ENCODE measurements around the gene NYNRIN. TPM values are rescaled to one million over a fixed set of nuclear protein-coding genes. Genes with fewer than 3 reads are reported as not detected.

The NYNRIN gene
- total RNA-seq, 1 experiment from 2014 or later = 16.6 TPM

DNA sequence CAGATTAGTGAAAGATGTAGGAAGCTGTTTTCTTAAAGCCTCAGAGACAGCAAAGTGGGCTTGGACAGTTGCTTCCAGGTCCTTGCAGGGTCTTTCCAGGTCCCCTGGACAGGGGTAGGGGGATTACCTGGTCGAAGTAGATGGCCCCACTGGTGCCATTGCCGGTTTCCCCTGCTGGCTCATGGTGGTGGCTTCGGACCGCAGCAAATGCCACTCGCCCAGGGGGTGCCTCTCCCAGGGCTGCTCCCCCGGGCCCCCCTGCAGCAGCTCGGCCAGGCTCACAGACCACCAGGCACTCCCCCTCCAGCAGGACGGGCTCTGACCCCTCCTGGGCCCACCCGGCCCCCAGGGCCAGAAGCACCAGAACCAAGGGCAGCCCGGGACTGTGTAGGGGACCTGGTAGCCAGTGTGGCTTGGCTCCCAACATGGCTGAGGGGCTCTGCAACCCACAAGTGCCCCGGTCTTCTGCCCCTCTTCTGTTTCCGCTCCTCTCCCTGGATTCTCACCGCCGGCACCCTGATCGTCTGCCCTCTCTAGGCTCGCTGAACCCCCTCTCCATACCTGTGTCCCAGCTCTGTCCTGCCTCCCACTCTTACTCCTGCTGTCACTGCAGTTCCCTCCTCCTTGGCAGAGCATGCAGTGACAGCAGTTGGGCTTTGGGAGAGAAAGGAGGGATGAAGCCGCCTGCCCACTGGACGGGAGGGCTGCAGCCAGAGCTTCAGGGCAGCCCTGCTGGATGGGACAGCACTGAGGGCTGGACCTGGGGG, 30.0 kb downstream of the NYNRIN start:
- H3K4me3 Mint-ChIP-seq = peak overlapping the region; percentile 72
- peaks cover 31% of the 10 kb centered on the region for H3K4me1 Mint-ChIP-seq
- no peak overlapping the region for H3K27ac Mint-ChIP-seq
- H3K27me3 Mint-ChIP-seq (ENCODE audit: low read depth) = peaks cover 19% of the 10 kb centered on the region
- no peak for TF ChIP-seq ELF4 (CRISPR knock-in tag; IDR thresholded peaks at IDR 0.05; ENCODE audit: low read depth)
- TF ChIP-seq, protein P1, sequence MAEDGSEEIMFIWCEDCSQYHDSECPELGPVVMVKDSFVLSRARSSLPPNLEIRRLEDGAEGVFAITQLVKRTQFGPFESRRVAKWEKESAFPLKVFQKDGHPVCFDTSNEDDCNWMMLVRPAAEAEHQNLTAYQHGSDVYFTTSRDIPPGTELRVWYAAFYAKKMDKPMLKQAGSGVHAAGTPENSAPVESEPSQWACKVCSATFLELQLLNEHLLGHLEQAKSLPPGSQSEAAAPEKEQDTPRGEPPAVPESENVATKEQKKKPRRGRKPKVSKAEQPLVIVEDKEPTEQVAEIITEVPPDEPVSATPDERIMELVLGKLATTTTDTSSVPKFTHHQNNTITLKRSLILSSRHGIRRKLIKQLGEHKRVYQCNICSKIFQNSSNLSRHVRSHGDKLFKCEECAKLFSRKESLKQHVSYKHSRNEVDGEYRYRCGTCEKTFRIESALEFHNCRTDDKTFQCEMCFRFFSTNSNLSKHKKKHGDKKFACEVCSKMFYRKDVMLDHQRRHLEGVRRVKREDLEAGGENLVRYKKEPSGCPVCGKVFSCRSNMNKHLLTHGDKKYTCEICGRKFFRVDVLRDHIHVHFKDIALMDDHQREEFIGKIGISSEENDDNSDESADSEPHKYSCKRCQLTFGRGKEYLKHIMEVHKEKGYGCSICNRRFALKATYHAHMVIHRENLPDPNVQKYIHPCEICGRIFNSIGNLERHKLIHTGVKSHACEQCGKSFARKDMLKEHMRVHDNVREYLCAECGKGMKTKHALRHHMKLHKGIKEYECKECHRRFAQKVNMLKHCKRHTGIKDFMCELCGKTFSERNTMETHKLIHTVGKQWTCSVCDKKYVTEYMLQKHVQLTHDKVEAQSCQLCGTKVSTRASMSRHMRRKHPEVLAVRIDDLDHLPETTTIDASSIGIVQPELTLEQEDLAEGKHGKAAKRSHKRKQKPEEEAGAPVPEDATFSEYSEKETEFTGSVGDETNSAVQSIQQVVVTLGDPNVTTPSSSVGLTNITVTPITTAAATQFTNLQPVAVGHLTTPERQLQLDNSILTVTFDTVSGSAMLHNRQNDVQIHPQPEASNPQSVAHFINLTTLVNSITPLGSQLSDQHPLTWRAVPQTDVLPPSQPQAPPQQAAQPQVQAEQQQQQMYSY (CRISPR knock-in tag; IDR thresholded peaks at IDR 0.05) = peak; percentile 62; the same call in 1 of the 2 replicates
- peaks cover 10% of the 10 kb centered on the region for H3K36me3 Mint-ChIP-seq
- no peaks in the 10 kb centered on the region for H3K9me3 Mint-ChIP-seq
- ChIA-PET CTCF (interaction anchor here (0.6 to 11.4 kb wide), 9 partner anchors 11 to 484 kb away, joined by 3 to 518 read pairs (median 9); partner anchors contain the start of genes ADCY4, CIDEB, LTB4R2 and NYNRIN), POLR2A (no interaction called here)
- no peak for DNase-seq (ENCODE audit: low spot score)
- no peak for ATAC-seq

DNA sequence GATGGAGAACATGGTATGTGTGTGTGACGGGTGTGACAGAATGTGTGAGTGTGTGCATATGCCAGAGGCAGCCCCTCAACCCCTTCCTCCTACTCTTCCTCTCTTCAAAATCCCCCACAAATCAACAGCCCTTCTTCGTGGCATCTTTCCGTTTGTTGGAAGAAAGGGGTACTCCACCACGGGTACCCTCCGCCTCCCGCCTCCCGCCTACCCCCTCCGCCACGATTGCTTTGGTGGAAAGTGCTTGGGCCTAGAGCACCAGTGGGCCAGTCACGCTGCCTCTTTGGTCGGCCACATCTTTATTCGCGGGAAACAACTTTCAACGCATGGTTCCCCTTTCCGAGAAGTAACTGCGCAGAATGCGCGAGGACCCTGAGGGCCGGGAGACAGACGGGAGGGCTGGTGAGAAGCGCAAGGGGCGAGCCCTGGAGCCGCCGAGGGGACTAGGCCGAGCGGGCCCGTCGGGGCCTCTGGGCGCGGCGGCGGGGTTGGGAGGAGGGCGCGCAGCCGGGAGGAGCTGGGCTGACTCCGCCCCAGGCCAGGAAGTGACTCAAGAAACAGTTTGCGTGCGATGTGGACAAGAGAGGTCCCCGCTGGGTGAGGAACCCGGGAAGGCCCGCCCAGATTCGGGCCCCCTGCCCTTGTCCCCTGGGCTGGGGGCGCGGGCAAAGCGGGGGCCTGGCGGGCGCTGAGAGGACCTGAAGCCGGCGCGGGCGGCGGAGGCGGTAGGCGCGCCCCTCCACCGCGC, 30.8 kb downstream of the NYNRIN start, which contains the start of the genes CBLN3 and KHNYN:
Gene CBLN3 (minus strand): TSS at position 274 of the 748 bp plus-strand sequence. CDS start 614 bp downstream, outside the sequence.
Gene KHNYN (plus strand): TSS at position 560 of the 748 bp plus-strand sequence. CDS start 777 bp downstream, outside the sequence.
- no peaks in the 10 kb centered on the region for H3K9me3 Mint-ChIP-seq
- ATAC-seq = peak; percentile 70
- ChIA-PET CTCF (interaction anchor here (0.6 to 11.4 kb wide), 22 partner anchors 8 to 289 kb away, joined by 3 to 518 read pairs (median 10); partner anchors contain the start of genes ADCY4, CIDEB, DHRS1 and LTB4R2), POLR2A (interaction anchor here (0.5 to 3.3 kb wide), 5 partner anchors 63 to 1810 kb away, joined by 3 to 23 read pairs (median 5); no protein-coding TSS in a partner anchor)
- H3K4me1 Mint-ChIP-seq = peaks cover 31% of the 10 kb centered on the region
- no peak within 1 kb of the TSS for H3K27ac Mint-ChIP-seq
- peaks cover 10% of the 10 kb centered on the region for H3K36me3 Mint-ChIP-seq
- DNase-seq (ENCODE audit: low spot score) = peak; percentile 80
- H3K4me3 Mint-ChIP-seq = peak within 1 kb of the TSS; percentile 74
- peaks cover 19% of the 10 kb centered on the region for H3K27me3 Mint-ChIP-seq (ENCODE audit: low read depth)
- TF ChIP-seq GABPB1 (CRISPR knock-in tag; IDR thresholded peaks at IDR 0.05) = peak; percentile 74
- TF ChIP-seq, protein P2, sequence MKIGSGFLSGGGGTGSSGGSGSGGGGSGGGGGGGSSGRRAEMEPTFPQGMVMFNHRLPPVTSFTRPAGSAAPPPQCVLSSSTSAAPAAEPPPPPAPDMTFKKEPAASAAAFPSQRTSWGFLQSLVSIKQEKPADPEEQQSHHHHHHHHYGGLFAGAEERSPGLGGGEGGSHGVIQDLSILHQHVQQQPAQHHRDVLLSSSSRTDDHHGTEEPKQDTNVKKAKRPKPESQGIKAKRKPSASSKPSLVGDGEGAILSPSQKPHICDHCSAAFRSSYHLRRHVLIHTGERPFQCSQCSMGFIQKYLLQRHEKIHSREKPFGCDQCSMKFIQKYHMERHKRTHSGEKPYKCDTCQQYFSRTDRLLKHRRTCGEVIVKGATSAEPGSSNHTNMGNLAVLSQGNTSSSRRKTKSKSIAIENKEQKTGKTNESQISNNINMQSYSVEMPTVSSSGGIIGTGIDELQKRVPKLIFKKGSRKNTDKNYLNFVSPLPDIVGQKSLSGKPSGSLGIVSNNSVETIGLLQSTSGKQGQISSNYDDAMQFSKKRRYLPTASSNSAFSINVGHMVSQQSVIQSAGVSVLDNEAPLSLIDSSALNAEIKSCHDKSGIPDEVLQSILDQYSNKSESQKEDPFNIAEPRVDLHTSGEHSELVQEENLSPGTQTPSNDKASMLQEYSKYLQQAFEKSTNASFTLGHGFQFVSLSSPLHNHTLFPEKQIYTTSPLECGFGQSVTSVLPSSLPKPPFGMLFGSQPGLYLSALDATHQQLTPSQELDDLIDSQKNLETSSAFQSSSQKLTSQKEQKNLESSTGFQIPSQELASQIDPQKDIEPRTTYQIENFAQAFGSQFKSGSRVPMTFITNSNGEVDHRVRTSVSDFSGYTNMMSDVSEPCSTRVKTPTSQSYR (CRISPR knock-in tag; IDR thresholded peaks at IDR 0.05) = no peak
- TF ChIP-seq, protein P3, sequence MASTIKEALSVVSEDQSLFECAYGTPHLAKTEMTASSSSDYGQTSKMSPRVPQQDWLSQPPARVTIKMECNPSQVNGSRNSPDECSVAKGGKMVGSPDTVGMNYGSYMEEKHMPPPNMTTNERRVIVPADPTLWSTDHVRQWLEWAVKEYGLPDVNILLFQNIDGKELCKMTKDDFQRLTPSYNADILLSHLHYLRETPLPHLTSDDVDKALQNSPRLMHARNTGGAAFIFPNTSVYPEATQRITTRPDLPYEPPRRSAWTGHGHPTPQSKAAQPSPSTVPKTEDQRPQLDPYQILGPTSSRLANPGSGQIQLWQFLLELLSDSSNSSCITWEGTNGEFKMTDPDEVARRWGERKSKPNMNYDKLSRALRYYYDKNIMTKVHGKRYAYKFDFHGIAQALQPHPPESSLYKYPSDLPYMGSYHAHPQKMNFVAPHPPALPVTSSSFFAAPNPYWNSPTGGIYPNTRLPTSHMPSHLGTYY (CRISPR knock-in tag; IDR thresholded peaks at IDR 0.05) = no peak
- TF ChIP-seq, protein P4, sequence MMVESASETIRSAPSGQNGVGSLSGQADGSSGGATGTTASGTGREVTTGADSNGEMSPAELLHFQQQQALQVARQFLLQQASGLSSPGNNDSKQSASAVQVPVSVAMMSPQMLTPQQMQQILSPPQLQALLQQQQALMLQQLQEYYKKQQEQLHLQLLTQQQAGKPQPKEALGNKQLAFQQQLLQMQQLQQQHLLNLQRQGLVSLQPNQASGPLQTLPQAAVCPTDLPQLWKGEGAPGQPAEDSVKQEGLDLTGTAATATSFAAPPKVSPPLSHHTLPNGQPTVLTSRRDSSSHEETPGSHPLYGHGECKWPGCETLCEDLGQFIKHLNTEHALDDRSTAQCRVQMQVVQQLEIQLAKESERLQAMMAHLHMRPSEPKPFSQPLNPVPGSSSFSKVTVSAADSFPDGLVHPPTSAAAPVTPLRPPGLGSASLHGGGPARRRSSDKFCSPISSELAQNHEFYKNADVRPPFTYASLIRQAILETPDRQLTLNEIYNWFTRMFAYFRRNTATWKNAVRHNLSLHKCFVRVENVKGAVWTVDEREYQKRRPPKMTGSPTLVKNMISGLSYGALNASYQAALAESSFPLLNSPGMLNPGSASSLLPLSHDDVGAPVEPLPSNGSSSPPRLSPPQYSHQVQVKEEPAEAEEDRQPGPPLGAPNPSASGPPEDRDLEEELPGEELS (CRISPR knock-in tag; IDR thresholded peaks at IDR 0.05) = no peak
- TF ChIP-seq TP53 (CRISPR knock-in tag; IDR thresholded peaks at IDR 0.05) = no peak
- TF ChIP-seq, protein P5, sequence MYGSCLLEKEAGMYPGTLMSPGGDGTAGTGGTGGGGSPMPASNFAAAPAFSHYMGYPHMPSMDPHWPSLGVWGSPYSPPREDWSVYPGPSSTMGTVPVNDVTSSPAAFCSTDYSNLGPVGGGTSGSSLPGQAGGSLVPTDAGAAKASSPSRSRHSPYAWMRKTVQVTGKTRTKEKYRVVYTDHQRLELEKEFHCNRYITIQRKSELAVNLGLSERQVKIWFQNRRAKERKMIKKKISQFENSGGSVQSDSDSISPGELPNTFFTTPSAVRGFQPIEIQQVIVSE (CRISPR knock-in tag; IDR thresholded peaks at IDR 0.05; ENCODE audit: borderline replicate concordance) = no peak
- no peak for TF ChIP-seq HMGA2 (CRISPR knock-in tag; IDR thresholded peaks at IDR 0.05)
- TF ChIP-seq, protein P6, sequence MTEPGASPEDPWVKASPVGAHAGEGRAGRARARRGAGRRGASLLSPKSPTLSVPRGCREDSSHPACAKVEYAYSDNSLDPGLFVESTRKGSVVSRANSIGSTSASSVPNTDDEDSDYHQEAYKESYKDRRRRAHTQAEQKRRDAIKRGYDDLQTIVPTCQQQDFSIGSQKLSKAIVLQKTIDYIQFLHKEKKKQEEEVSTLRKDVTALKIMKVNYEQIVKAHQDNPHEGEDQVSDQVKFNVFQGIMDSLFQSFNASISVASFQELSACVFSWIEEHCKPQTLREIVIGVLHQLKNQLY (CRISPR knock-in tag; IDR thresholded peaks at IDR 0.05) = no peak
- TF ChIP-seq, protein P1 (CRISPR knock-in tag; IDR thresholded peaks at IDR 0.05) = no peak
- no peak for TF ChIP-seq SMAD4 (CRISPR knock-in tag; IDR thresholded peaks at IDR 0.05)
- TF ChIP-seq ESRRA (CRISPR knock-in tag; IDR thresholded peaks at IDR 0.05; ENCODE audit: borderline replicate concordance) = no peak
- no peak for TF ChIP-seq RORB (CRISPR knock-in tag; IDR thresholded peaks at IDR 0.05)
- TF ChIP-seq, protein P7, sequence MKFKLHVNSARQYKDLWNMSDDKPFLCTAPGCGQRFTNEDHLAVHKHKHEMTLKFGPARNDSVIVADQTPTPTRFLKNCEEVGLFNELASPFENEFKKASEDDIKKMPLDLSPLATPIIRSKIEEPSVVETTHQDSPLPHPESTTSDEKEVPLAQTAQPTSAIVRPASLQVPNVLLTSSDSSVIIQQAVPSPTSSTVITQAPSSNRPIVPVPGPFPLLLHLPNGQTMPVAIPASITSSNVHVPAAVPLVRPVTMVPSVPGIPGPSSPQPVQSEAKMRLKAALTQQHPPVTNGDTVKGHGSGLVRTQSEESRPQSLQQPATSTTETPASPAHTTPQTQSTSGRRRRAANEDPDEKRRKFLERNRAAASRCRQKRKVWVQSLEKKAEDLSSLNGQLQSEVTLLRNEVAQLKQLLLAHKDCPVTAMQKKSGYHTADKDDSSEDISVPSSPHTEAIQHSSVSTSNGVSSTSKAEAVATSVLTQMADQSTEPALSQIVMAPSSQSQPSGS (CRISPR knock-in tag; IDR thresholded peaks at IDR 0.05; ENCODE audit: borderline replicate concordance, low read depth) = no peak

Measured in WTC11 (cell line).